SU-DHL-6 (cell line): Measurements from ENCODE around the gene GNAS.

Experiments
- H2AFZ ChIP-seq: fragments of 200-600 bp; sonication (generic); 2 replicates; pipeline ENCODE4 v1.6.1; 2014; ENCODE audit warnings: low read depth, mild to moderate bottlenecking, moderate library complexity, mixed read lengths, antibody characterized with exemption, low read length; ENCODE audit not compliant: severe bottlenecking
- H3F3A ChIP-seq: fragments of 200-600 bp; shearing (Covaris generic); 2 replicates; pipeline ENCODE4 v1.6.0; 2016; ENCODE audit warnings: antibody characterized with exemption, mild to moderate bottlenecking; ENCODE audit not compliant: insufficient read depth
- H3K27ac ChIP-seq: fragments of 200-600 bp; sonication (generic); 2 replicates; pipeline ENCODE4 v1.5.1; 2016; ENCODE audit warnings: low read depth, mild to moderate bottlenecking, low read length, moderate library complexity, mixed read lengths
- H3K27me3 ChIP-seq: fragments of 200-600 bp; sonication (generic), shearing (Covaris generic); 2 replicates; pipeline ENCODE4 v1.6.0; 2014; ENCODE audit warnings: mild to moderate bottlenecking, low read length
- H3K36me3 ChIP-seq: fragments of 200-600 bp; sonication (generic); 2 replicates; pipeline ENCODE4 v1.6.1; 2014; ENCODE audit warnings: mild to moderate bottlenecking, low read length, mixed read lengths
- H3K4me2 ChIP-seq: fragments of 300-600, 200-600 bp; shearing (Covaris generic), sonication (generic); 2 replicates; pipeline ENCODE4 v1.6.0; 2014; ENCODE audit warnings: low read length, low read depth, mild to moderate bottlenecking; ENCODE audit not compliant: poor library complexity, severe bottlenecking
- H3K4me3 ChIP-seq: fragments of 200-600 bp; sonication (generic); 2 replicates; pipeline ENCODE4 v1.5.1; 2014; ENCODE audit warnings: antibody characterized with exemption, low read length, mild to moderate bottlenecking, mixed read lengths; ENCODE audit not compliant: insufficient read depth, poor library complexity, severe bottlenecking
- H3K79me2 ChIP-seq: fragments of 200-600 bp; sonication (generic); 2 replicates; pipeline ENCODE4 v1.6.1; 2014; ENCODE audit warnings: mild to moderate bottlenecking, low read length, moderate library complexity; ENCODE audit not compliant: insufficient read depth
- H3K9ac ChIP-seq: fragments of 200-600 bp; sonication (generic); 2 replicates; pipeline ENCODE4 v1.7.0; 2014; ENCODE audit warnings: mild to moderate bottlenecking, low read length
- H3K9me2 ChIP-seq: fragments of 200-600 bp; sonication (generic); replicated peaks from 2 replicates; pipeline ENCODE4 v1.6.1; 2014; ENCODE audit warnings: low read length; ENCODE audit not compliant: insufficient read depth
- H3K9me3 ChIP-seq: fragments of 200-600 bp; sonication (generic); 2 replicates; pipeline ENCODE4 v1.6.1; 2014; ENCODE audit warnings: low read length, mixed read lengths; ENCODE audit not compliant: insufficient read depth
- H4K20me1 ChIP-seq: fragments of 200-600 bp; sonication (generic); 2 replicates; pipeline ENCODE4 v1.6.1; 2014; ENCODE audit warnings: low read depth, mild to moderate bottlenecking, antibody characterized with exemption, low read length, moderate library complexity, mixed read lengths
- CTCF ChIP-seq: fragments of 200-600 bp; sonication (generic); IDR thresholded peaks from one replicate; pipeline ENCODE4 v1.5.1; 2017; ENCODE audit warnings: antibody characterized with exemption, mild to moderate bottlenecking, low read length, moderate library complexity; ENCODE audit not compliant: insufficient read depth, poor library complexity, severe bottlenecking
- EZH2phosphoT487 ChIP-seq: fragments of 200-600 bp; sonication (generic), shearing (Covaris generic); conservative IDR thresholded peaks from 2 replicates; pipeline ENCODE4 v1.6.1; 2018; ENCODE audit warnings: mild to moderate bottlenecking, antibody characterized with exemption, low read length, moderate library complexity, mixed read lengths

The GNAS gene

GRCh38 chr20:58836616-58837204 lies 15.8 kb upstream of the GNAS start:
- Histone ChIP-seq H4K20me1 (no peaks in the 10 kb centered on the region), H3F3A (no peaks in the 10 kb centered on the region), H2AFZ (no peak overlapping the region), H3K79me2 (no peaks in the 10 kb centered on the region), H3K9ac (no peak overlapping the region), H3K4me3 (no peak overlapping the region), H3K4me2 (no peak overlapping the region), H3K36me3 (peaks cover under 1% of the 10 kb centered on the region; the same call in 1 of the 2 replicates), H3K27ac (no peak overlapping the region), H3K9me2 (no peaks in the 10 kb centered on the region), H3K9me3 (no peaks in the 10 kb centered on the region), H3K27me3 (no peaks in the 10 kb centered on the region)
- no peak for TF ChIP-seq EZH2phosphoT487
- TF ChIP-seq CTCF, result no peak

GRCh38 chr20:58837717-58838116 lies 14.8 kb upstream of the GNAS start:
- H3K9me3 ChIP-seq, result no peaks in the 10 kb centered on the region
- H4K20me1 ChIP-seq, result no peaks in the 10 kb centered on the region
- TF ChIP-seq CTCF (no peak), EZH2phosphoT487 (no peak)
- H3K36me3 ChIP-seq, result no peaks in the 10 kb centered on the region
- H3K4me2 ChIP-seq, result no peak overlapping the region
- H3K9me2 ChIP-seq, result no peaks in the 10 kb centered on the region
- H2AFZ ChIP-seq, result no peak overlapping the region
- no peaks in the 10 kb centered on the region for H3K79me2 ChIP-seq
- H3K27me3 ChIP-seq, result no peaks in the 10 kb centered on the region
- H3F3A ChIP-seq, result no peaks in the 10 kb centered on the region
- H3K9ac ChIP-seq, result no peak overlapping the region
- H3K27ac ChIP-seq, result no peak overlapping the region
- no peak overlapping the region for H3K4me3 ChIP-seq

- Histone ChIP-seq H3K4me2 (no peak overlapping the region), H3K9ac (no peak overlapping the region), H3K27me3 (no peaks in the 10 kb centered on the region), H3K4me3 (no peak overlapping the region), H3K36me3 (no peaks in the 10 kb centered on the region), H4K20me1 (no peaks in the 10 kb centered on the region; the same call in 1 of the 2 replicates), H3F3A (no peaks in the 10 kb centered on the region), H3K9me2 (no peaks in the 10 kb centered on the region), H3K79me2 (no peaks in the 10 kb centered on the region), H2AFZ (no peak overlapping the region), H3K9me3 (no peaks in the 10 kb centered on the region), H3K27ac (no peak overlapping the region)
- TF ChIP-seq CTCF, result no peak
- TF ChIP-seq EZH2phosphoT487, result no peak
Measured at GRCh38 chr20:58838174-58838573, 14.3 kb upstream of the GNAS start.
